Stimulated activated CD4-positive, alpha-beta T cell treated with anti-CD3 and anti-CD28 coated beads, Interleukin-15, amount 100 ng/mL, for 1 hour (primary cell): ENCODE data around the gene IL13.
"Not testable (repeated sequence)": the region's sequence is repeated elsewhere in the genome, so short reads cannot be mapped to it uniquely, and the experiment has no call there.

Source experiments
- DNase-seq, 2 donors: peaks; one replicate each; pipeline ENCODE4 v3.0.0-alpha.2; 2020; ENCODE audit warnings: low read depth in 1 of 2, low spot score in 1 of 2

Gene IL13

GRCh38 chr5:132688536-132689339, 30.8 kb downstream of the IL13 start:
- DNase-seq = no peak

GRCh38 chr5:132689513-132689912, 31.5 kb downstream of the IL13 start:
- no peak for DNase-seq

GRCh38 chr5:132690156-132690555, 32.2 kb downstream of the IL13 start:
- DNase-seq = no peak

GRCh38 chr5:132691755-132692631, 34.0 kb downstream of the IL13 start:
- DNase-seq = not testable (repeated sequence)

GRCh38 chr5:132692632-132692967, 34.6 kb downstream of the IL13 start:
- DNase-seq = no peak

GRCh38 chr5:132695956-132696355, 38.0 kb downstream of the IL13 start:
- no peak for DNase-seq

GRCh38 chr5:132704875-132705274, 46.9 kb downstream of the IL13 start:
- no peak for DNase-seq

GRCh38 chr5:132708645-132709044, 50.7 kb downstream of the IL13 start:
- no peak for DNase-seq
